HUES48 (cell line): Measurements from ENCODE around the gene CR1L.
"Not testable (repeated sequence)": the region's sequence is repeated elsewhere in the genome, so short reads cannot be mapped to it uniquely, and the experiment has no call there.

ENCODE experiments used
- H3K27ac ChIP-seq: one replicate; pipeline ENCODE4 v1.7.0; 2013; ENCODE audit warnings: low read depth, low read length, inconsistent platforms
- H3K27me3 ChIP-seq: 2 replicates; pipeline ENCODE4 v1.6.1; 2013; ENCODE audit warnings: mild to moderate bottlenecking, low read length; ENCODE audit not compliant: control insufficient read depth, insufficient read depth
- H3K36me3 ChIP-seq: 2 replicates; pipeline ENCODE4 v1.6.1; 2013; ENCODE audit warnings: low read length; ENCODE audit not compliant: control insufficient read depth, insufficient read depth
- H3K4me1 ChIP-seq: 2 replicates; pipeline ENCODE4 v1.6.1; 2013; ENCODE audit warnings: mild to moderate bottlenecking, low read length; ENCODE audit not compliant: control insufficient read depth, insufficient read depth
- H3K4me3 ChIP-seq: 2 replicates; pipeline ENCODE4 v1.5.1; 2013; ENCODE audit warnings: mild to moderate bottlenecking, low read depth, low read length
- H3K9ac ChIP-seq: 2 replicates; pipeline ENCODE4 v1.6.1; 2013; ENCODE audit warnings: mild to moderate bottlenecking, low read depth, low read length, moderate library complexity
- H3K9me3 ChIP-seq: 2 replicates; pipeline ENCODE4 v1.6.1; 2013; ENCODE audit warnings: low read length; ENCODE audit not compliant: control insufficient read depth, insufficient read depth

CR1L gene

DNA sequence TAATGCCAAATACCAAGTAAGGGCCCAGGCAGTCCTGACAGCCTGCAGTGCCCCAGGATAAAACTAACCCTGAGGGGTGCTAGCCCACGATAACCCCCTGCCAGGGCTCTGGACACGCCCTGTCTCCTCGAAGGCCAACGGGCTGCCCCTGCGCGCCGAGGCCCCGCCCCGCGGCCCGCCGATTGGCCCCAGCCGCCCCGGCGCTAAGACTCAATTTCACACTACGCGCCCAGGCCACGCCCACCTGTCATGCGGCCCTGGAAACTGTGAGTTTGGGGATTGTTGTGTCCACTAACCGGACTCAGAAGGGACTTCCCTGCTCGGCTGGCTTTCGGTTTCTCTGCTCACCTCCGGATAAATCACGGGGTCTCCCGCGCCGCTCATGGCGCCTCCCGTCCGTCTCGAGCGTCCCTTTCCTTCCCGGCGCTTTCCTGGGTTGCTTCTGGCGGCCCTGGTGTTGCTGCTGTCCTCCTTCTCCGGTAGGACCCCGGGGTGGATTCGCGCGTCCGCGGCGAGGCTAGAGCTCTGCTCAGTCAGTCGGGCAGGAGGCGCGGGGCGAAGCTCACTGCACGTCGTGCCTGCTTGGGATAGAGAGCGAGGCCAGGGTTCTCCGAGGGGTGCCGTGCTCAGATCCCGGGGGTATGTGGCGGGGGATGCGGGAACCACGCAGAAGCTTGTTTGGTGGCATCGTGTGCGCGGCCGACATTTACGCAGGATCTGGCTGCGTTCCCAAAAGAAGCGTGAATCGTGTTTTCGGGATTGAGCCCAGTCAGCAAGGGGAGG is at the start of gene CR1L:
Gene CR1L, plus strand, starts transcription at position 282 of the 783 bp plus-strand sequence. Its CDS starts 101 bp downstream, at position 383.
- H3K4me1 ChIP-seq: peaks cover 45% of the 10 kb centered on the region
- H3K9me3 ChIP-seq: no peaks in the 10 kb centered on the region
- peaks cover 15% of the 10 kb centered on the region for H3K27me3 ChIP-seq
- peak within 1 kb of the TSS; percentile 85 for H3K4me3 ChIP-seq
- H3K9ac ChIP-seq: no peak within 1 kb of the TSS
- H3K27ac ChIP-seq: no peak within 1 kb of the TSS
- H3K36me3 ChIP-seq: no peaks in the 10 kb centered on the region

GRCh38 chr1:207603777-207604176 is 41.2 kb upstream of the CR1L start:
- H3K36me3 ChIP-seq: no peaks in the 10 kb centered on the region
- no peak overlapping the region for H3K9ac ChIP-seq
- no peak overlapping the region for H3K4me3 ChIP-seq
- H3K27me3 ChIP-seq: no peaks in the 10 kb centered on the region
- no peak overlapping the region for H3K27ac ChIP-seq
- H3K4me1 ChIP-seq: 0 out of 2 replicates have a peak, but pooled peaks cover 7% of the 10 kb centered on the region
- no peaks in the 10 kb centered on the region for H3K9me3 ChIP-seq

DNA sequence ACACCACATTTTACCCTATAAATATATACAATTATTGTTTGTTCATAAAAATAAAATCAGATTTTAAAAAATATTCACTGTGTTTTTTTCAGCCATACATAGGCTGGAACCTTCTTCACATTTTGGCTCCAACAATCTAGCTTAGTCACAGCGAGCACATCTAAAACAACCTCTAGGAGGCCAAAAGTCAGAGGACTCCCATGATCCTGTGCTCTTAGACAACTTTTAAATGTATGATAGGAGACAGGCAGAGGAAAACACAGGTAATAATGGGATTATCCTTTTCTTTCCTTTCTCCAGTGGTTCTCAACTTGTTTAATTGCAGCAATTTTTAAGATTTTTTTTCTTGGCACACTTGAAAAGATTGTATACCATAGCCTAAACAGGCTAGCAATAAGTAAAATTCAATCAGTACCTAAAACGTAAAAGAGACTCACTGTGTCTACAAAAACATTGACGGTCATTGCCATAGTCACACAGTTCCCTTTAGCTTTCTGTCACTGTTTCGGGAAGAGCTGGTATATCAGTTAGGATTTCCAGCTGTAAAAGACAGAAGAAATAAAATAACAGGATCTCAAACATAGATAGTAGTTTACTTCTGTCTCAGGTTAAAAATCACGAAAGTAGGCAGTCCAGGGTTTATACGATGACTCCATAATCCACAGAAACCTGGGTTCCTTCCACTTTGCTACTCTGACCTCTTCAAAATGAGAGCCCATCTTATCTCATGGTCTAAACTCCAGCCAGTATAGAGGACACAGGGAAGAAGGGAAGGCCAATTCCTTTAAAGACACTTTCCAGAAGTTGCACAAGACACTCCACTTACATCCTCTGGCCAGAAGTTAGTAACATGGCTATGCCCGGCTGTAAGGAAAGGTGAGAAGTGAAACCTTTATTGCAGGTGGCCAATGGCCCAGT is 39.2 kb upstream of the CR1L start:
- no peaks in the 10 kb centered on the region for H3K36me3 ChIP-seq
- H3K4me3 ChIP-seq: no peak overlapping the region
- no peak overlapping the region for H3K9ac ChIP-seq
- no peak overlapping the region for H3K27ac ChIP-seq
- H3K4me1 ChIP-seq: no peaks in the 10 kb centered on the region
- H3K27me3 ChIP-seq: no peaks in the 10 kb centered on the region
- H3K9me3 ChIP-seq: no peaks in the 10 kb centered on the region

GRCh38 chr1:207606362-207606755 is 38.6 kb upstream of the CR1L start:
- no peak overlapping the region for H3K27ac ChIP-seq
- no peaks in the 10 kb centered on the region for H3K4me1 ChIP-seq
- H3K27me3 ChIP-seq: no peaks in the 10 kb centered on the region
- H3K4me3 ChIP-seq: no peak overlapping the region
- no peaks in the 10 kb centered on the region for H3K36me3 ChIP-seq
- no peak overlapping the region for H3K9ac ChIP-seq
- no peaks in the 10 kb centered on the region for H3K9me3 ChIP-seq

- Histone ChIP-seq H3K27ac (no peak overlapping the region), H3K4me3 (no peak overlapping the region), H3K27me3 (no peaks in the 10 kb centered on the region), H3K9me3 (peaks cover 6% of the 10 kb centered on the region), H3K36me3 (no peaks in the 10 kb centered on the region), H3K4me1 (no peaks in the 10 kb centered on the region), H3K9ac (no peak overlapping the region)
These were observed 32.2 kb upstream of the CR1L start for GRCh38 chr1:207612762-207613161.

GRCh38 chr1:207619871-207620542 is 24.9 kb upstream of the CR1L start:
- Histone ChIP-seq H3K4me3 (no peak overlapping the region), H3K27me3 (no peaks in the 10 kb centered on the region), H3K9me3 (no peaks in the 10 kb centered on the region), H3K9ac (no peak overlapping the region), H3K36me3 (no peaks in the 10 kb centered on the region), H3K27ac (no peak overlapping the region), H3K4me1 (peaks cover 3% of the 10 kb centered on the region)

DNA sequence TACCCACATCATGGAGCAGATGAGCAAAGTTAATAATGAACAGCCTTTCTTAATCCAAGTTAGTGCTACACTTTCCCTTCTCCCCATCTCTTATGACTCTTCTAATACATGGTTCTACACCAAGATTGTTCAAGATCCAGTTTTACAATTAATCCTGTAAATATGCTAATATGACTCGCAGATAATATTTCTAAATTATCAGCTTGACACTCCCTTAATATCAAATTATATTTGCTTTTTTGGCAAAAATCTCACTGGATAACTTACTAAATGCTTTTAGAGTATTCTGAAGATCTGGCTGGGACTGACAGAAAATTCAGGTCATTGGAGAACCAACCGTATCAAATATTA is 24.4 kb upstream of the CR1L start:
- Histone ChIP-seq H3K9me3 (no peaks in the 10 kb centered on the region), H3K4me3 (no peak overlapping the region), H3K9ac (no peak overlapping the region), H3K27ac (no peak overlapping the region), H3K36me3 (no peaks in the 10 kb centered on the region), H3K4me1 (peaks cover 3% of the 10 kb centered on the region), H3K27me3 (no peaks in the 10 kb centered on the region)

GRCh38 chr1:207625504-207626071 is 19.3 kb upstream of the CR1L start:
- H3K27me3 ChIP-seq, H3K9ac ChIP-seq, H3K4me3 ChIP-seq, H3K4me1 ChIP-seq, H3K27ac ChIP-seq, H3K36me3 ChIP-seq, H3K9me3 ChIP-seq: not testable (repeated sequence)

DNA sequence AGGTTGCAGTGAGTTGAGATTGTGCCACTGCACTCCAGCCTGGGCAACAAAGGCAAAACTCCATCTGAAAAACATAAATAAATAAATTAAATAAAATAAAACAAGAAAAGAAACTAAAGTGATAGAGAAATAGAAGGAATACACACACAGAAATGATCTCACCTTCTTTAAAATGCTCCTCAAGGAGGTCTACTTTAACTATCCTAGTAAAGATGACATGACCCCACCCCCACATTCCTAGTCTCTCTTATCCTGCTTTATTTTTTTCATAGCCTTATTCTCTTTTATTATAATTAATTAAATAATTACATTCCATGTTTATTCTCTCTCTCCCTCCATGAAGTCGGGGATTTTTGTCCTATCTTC is 18.0 kb upstream of the CR1L start:
- no peak overlapping the region for H3K4me3 ChIP-seq
- H3K27me3 ChIP-seq: no peaks in the 10 kb centered on the region
- peaks cover 21% of the 10 kb centered on the region for H3K4me1 ChIP-seq
- no peak overlapping the region for H3K9ac ChIP-seq
- H3K36me3 ChIP-seq: no peaks in the 10 kb centered on the region
- H3K9me3 ChIP-seq: peaks cover 7% of the 10 kb centered on the region; the same call in 1 of the 2 replicates
- H3K27ac ChIP-seq: no peak overlapping the region

GRCh38 chr1:207627496-207627895 is 17.4 kb upstream of the CR1L start:
- H3K9ac ChIP-seq: no peak overlapping the region
- no peak overlapping the region for H3K4me3 ChIP-seq
- H3K9me3 ChIP-seq: peaks cover 7% of the 10 kb centered on the region; the same call in 1 of the 2 replicates
- no peaks in the 10 kb centered on the region for H3K36me3 ChIP-seq
- peaks cover 23% of the 10 kb centered on the region for H3K4me1 ChIP-seq
- no peak overlapping the region for H3K27ac ChIP-seq
- H3K27me3 ChIP-seq: no peaks in the 10 kb centered on the region
